Effector CD4-positive, alpha-beta T cell (primary cell): ENCODE results near the gene RCBTB1.
A peak's percentile ranks its signal among the peaks of the same experiment; 100 is the strongest.
"Not testable (repeated sequence)": the region's sequence is repeated elsewhere in the genome, so short reads cannot be mapped to it uniquely, and the experiment has no call there.

ENCODE experiments used
- DNase-seq: peaks from one replicate; pipeline ENCODE4 v3.0.0-alpha.2; 2020
- total RNA-seq: gene quantifications from one replicate; lab custom pipeline; 2026; lab: John Stamatoyannopoulos, UW

The RCBTB1 gene
- 38.3 reads per million, percentile 62 among the genes with 10 or more reads in this experiment for total RNA-seq

DNA sequence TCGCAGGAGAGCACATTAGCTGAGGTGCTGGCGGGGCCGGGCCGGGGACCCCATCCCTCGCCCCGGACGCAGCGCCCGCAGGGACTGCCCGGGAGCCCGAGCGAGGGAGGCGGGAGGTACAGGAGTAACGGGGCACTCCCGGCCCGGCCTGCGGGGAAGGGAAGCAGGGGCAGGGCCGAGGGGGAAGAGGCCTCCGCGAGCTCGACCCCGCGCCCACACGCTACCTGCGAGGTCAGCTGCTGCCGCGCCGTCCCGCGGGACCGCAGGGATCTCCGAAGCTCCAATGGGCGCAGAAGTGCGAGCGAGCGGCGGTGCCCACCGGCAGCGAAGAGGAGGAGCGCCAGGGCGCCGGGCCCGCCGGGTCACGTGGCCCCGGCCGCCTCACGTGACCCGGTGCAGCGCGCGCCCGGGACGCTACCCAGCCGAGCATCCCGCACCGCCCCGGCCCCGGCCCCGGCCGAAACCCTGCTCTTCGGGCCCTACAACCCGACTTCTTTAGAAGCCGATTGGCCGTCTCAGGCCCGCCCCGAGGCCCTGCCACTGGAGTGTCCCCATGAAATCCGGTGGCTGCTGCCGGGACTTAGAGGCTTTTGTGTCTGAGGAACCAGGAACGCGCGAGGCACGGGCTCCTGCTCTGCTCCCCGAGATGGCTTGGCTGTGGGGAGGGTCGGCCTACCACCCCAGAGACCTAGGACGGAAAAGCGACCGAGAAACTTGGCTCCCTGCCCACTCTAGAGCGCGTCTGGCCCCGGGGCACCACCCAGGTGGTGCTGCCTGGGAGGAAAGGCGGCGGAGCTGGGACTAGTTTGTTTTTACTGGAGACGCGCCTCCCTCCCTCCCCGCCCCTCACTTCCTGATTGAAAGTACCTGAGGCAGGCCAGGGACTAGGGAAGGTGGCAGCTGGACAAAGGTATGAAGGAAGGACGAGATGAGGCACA lies at the start of gene RCBTB1:
Gene RCBTB1, minus strand, starts transcription at position 339 of the 938 bp plus-strand sequence. CDS start 18,279 bp downstream, outside the sequence.
- DNase-seq, result peak; percentile 62

- no peak for DNase-seq
Measured at GRCh38 chr13:49633710-49634109, 48.4 kb upstream of the RCBTB1 start.

GRCh38 chr13:49632156-49632555 lies 46.8 kb upstream of the RCBTB1 start:
- no peak for DNase-seq

DNA sequence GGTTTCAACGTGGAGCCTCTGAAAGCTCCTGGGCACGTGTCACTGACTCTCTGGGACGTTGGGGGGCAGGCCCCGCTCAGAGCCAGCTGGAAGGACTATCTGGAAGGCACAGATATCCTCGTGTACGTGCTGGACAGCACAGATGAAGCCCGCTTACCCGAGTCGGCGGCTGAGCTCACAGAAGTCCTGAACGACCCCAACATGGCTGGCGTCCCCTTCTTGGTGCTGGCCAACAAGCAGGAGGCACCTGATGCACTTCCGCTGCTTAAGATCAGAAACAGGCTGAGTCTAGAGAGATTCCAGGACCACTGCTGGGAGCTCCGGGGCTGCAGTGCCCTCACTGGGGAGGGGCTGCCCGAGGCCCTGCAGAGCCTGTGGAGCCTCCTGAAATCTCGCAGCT lies 45.2 kb upstream of the RCBTB1 start:
- DNase-seq, result no peak

GRCh38 chr13:49629947-49630346 lies 44.6 kb upstream of the RCBTB1 start:
- no peak for DNase-seq

GRCh38 chr13:49629196-49629938 lies 44.0 kb upstream of the RCBTB1 start:
- DNase-seq, result no peak

GRCh38 chr13:49627831-49628652 lies 42.7 kb upstream of the RCBTB1 start, which contains the start of gene ARL11:
Gene ARL11 (plus strand): TSS chr13:49628507. CDS start chr13:49630448, 1,941 bp downstream.
- DNase-seq, result peak; percentile 12

DNA sequence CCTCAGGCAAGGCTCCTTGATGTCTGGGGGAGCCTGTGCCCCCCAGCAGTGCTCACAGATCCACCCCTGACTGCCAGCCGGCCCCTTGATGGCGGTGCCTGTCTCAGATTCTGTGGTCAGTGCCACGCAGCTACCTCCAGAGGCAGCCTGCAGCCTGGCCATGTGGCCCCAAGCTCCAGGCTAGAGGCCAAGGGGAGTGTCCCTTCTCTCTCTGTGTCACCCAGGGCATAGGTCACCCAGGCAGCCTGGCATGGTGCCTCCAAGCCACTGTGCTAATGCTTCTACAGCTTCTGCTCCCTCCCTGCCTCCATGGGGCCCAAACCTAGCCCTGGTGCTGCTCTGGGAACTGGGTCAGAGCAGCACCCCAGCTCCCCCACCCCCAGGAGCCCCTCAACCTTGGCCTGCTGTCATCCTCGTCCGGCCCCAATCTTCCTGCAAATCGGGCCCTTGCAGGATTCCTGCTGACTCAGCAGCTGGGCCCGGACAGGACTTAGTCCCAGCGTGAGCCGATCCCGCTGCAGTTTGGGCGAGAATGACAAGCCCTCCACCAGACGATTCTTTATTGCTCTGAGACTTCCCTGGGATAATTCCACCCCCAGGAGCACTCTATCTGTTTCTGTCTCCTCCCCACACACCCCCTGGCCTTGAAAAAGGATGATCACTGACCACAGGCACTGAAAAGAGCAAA lies 40.2 kb upstream of the RCBTB1 start:
- DNase-seq, result no peak

DNA sequence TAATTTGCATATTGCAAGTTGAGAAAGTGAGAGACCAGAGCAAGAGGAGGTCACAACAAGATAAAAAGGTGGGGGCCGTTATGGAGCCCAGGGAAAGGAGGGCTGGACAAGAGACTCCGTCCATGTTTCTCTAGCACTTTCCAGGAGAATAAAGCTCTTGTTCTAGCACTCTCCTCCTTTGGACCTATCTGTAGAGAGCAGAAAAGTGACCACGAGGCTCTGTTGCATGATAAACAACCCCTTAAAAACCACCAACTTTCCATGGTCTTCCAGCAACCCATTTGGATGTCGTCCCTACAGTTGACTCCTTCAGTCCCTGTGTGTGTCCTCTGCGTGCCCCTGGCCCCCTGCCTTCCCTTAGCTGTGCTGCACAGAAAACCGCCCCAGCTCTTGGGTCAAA lies 38.9 kb upstream of the RCBTB1 start:
- DNase-seq, result no peak

- DNase-seq, result no peak
Measured at GRCh38 chr13:49622174-49622946, 37.0 kb upstream of the RCBTB1 start.

- no peak for DNase-seq
Measured at GRCh38 chr13:49620170-49620621, 34.8 kb upstream of the RCBTB1 start.

DNA sequence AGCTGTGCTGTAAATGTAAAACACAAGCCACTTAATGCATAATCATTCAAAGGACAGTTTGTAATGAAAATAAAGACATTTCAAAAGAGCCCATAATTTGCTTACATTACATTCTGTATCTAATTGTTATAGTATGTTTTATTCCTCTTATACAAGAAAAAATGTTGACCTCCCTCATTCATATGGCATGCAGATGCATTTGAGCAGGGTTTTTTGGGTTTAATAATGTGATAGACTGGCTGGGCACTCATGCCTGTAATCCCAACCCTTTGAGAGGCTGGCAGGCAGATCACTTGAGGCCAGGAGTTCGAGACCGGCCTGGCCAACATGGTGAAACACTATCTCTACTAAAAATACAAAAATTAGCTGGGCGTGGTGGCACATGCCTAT lies 31.3 kb upstream of the RCBTB1 start:
- DNase-seq, result no peak

- DNase-seq, result no peak
Measured at GRCh38 chr13:49615836-49616675, 30.7 kb upstream of the RCBTB1 start.

DNA sequence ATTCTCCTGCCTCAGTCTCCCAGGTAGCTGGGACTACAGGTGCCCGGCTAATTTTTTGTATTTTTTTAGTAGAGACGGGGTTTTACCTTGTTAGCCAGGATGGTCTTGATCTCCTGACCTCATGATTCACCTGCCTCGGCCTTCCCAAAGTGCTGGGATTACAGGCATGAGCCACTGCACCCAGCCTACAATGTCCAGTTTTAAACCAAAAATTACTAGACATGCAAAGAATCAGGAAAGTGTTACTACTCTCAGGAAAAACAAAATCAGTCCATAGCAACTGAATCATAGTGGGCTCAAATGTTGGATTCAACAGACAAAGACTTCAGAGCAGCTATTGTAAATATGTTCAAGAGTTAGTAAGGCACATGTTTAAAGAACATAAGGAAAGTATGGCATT lies 26.7 kb upstream of the RCBTB1 start:
- DNase-seq, result not testable (repeated sequence)

- no peak for DNase-seq
Measured at GRCh38 chr13:49610176-49610575, 24.8 kb upstream of the RCBTB1 start.

DNA sequence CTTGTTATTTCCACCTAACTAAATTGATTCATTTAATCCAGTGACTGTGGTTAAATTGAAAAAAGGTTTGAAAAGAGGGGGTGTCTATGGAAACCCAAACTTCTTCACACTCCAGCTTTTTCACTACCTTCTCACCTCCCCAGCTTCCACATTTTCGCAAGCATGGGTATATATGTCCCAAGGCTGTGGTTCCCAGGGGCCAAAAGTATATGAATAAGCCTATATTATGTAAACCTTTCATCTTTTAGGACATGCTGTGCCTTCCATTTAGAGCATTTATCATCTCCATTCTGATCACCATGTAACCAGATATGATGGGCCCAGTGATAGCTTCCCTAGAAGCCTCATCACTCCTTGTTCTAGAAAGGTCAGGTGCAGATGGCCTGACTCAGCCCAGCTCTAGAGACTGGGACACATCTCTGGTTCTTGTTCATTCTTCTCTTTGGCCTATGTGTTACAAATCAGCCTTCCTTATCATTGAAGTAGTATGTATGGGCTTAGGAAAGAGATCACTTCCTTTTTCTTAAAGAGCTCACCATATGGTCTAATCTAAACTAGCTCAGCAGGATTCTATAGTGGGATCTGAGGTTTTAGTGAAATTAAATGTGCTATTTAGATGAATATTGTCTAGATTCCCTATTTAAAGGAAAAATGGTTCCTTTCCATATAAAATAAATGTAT lies 23.4 kb upstream of the RCBTB1 start:
- DNase-seq, result no peak

GRCh38 chr13:49607761-49608160 lies 22.4 kb upstream of the RCBTB1 start:
- DNase-seq, result no peak

- DNase-seq, result peak; percentile 73
Measured at GRCh38 chr13:49606747-49607648, 21.6 kb upstream of the RCBTB1 start.
